NCI-H128 (cell line): ENCODE results near the gene PPIL1.

Experiments
- DNase-seq: peaks from one replicate; lab custom pipeline; 2025; ENCODE audit not compliant: unreplicated experiment; lab: John Stamatoyannopoulos, UW

The PPIL1 gene

GRCh38 chr6:36836111-36837021 lies 38.2 kb downstream of the PPIL1 start:
- DNase-seq, result no peak

- DNase-seq, result no peak
Measured at GRCh38 chr6:36834576-36835341, 39.8 kb downstream of the PPIL1 start.

GRCh38 chr6:36833182-36833789 lies 41.3 kb downstream of the PPIL1 start:
- no peak for DNase-seq

- no peak for DNase-seq
Measured at GRCh38 chr6:36832313-36832712, 42.3 kb downstream of the PPIL1 start.

GRCh38 chr6:36830577-36830976 lies 44.0 kb downstream of the PPIL1 start:
- DNase-seq, result no peak

GRCh38 chr6:36829919-36830544 lies 44.6 kb downstream of the PPIL1 start:
- peak; percentile 18 for DNase-seq

- no peak for DNase-seq
Measured at GRCh38 chr6:36827261-36828079, 47.1 kb downstream of the PPIL1 start.

- DNase-seq, result no peak
Measured at GRCh38 chr6:36826520-36827227, 47.9 kb downstream of the PPIL1 start.

GRCh38 chr6:36825994-36826393 lies 48.6 kb downstream of the PPIL1 start:
- no peak for DNase-seq

GRCh38 chr6:36825452-36825851 lies 49.2 kb downstream of the PPIL1 start:
- DNase-seq, result no peak

- DNase-seq, result no peak
Measured at GRCh38 chr6:36824253-36824652, 50.4 kb downstream of the PPIL1 start.

GRCh38 chr6:36823421-36824096 lies 51.0 kb downstream of the PPIL1 start:
- DNase-seq, result no peak

GRCh38 chr6:36822506-36823269 lies 51.9 kb downstream of the PPIL1 start:
- DNase-seq, result no peak

- no peak for DNase-seq
Measured at GRCh38 chr6:36821581-36822335, 52.8 kb downstream of the PPIL1 start.

GRCh38 chr6:36820700-36821580 lies 53.7 kb downstream of the PPIL1 start:
- DNase-seq, result no peak

- DNase-seq, result no peak
Measured at GRCh38 chr6:36818756-36819155, 55.8 kb downstream of the PPIL1 start.

GRCh38 chr6:36817847-36818246 lies 56.8 kb downstream of the PPIL1 start:
- no peak for DNase-seq
